Neural crest cell (in vitro differentiated cells): ENCODE data around the gene AANAT. TPM values are rescaled to one million over a fixed set of nuclear protein-coding genes. Genes with fewer than 3 reads are reported as not detected.

ENCODE experiments used
- DNase-seq: peaks from one replicate; pipeline ENCODE4 v3.0.0; 2021; ENCODE audit warnings: low read depth, mixed read lengths, low spot score
- H3K27ac Mint-ChIP-seq: one replicate; pipeline ENCODE4 v1.8.0; 2021; ENCODE audit warnings: mild to moderate bottlenecking, mixed read lengths; ENCODE audit not compliant: unreplicated experiment
- H3K27me3 Mint-ChIP-seq: 2 replicates; pipeline ENCODE4 v1.8.0; 2021; ENCODE audit warnings: low read depth, mild to moderate bottlenecking, mixed read lengths
- H3K36me3 Mint-ChIP-seq: 2 replicates; pipeline ENCODE4 v1.8.0; 2021; ENCODE audit warnings: low read depth, mild to moderate bottlenecking, mixed read lengths
- H3K4me1 Mint-ChIP-seq: 2 replicates; pipeline ENCODE4 v1.8.0; 2021; ENCODE audit warnings: mixed read lengths
- H3K4me3 Mint-ChIP-seq: one replicate; pipeline ENCODE4 v1.8.0; 2021; ENCODE audit warnings: mild to moderate bottlenecking, mixed read lengths
- H3K9me3 Mint-ChIP-seq: 2 replicates; pipeline ENCODE4 v1.8.0; 2021; ENCODE audit warnings: mixed read lengths
- total RNA-seq: library from RNA; stranded (reverse); gene quantifications from 2 replicates; pipeline ENCODE4 v1.2.1, GENCODE V29; 2021
- TF ChIP-seq, protein P1 (sequence below): fragments of 200-600 bp; sonication (generic); conservative IDR thresholded peaks from 2 replicates; pipeline ENCODE4 v1.5.0; 2021; ENCODE audit warnings: antibody characterized with exemption, mild to moderate bottlenecking

The AANAT gene
- total RNA-seq, 1 donor from 2014 or later: not detected

DNA sequence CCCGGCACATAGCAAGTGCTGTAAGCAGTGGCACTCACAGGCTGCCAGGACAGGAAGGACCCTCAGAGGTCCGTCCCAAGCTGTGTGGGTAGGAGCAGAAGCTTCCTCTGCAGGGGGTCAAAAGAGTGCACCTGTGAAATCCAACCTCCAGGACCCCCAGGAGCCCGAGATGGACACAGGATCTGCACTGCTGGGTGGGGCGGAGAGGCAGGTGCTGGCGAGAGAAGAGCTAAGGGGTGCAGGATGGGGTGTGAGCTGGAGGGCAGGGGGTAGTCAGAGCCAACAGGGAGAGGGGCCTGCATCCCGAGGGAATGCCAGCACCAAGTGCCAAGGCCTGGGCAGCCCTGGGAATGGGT, 650 bp upstream of the AANAT start:
- TF ChIP-seq, protein P1, sequence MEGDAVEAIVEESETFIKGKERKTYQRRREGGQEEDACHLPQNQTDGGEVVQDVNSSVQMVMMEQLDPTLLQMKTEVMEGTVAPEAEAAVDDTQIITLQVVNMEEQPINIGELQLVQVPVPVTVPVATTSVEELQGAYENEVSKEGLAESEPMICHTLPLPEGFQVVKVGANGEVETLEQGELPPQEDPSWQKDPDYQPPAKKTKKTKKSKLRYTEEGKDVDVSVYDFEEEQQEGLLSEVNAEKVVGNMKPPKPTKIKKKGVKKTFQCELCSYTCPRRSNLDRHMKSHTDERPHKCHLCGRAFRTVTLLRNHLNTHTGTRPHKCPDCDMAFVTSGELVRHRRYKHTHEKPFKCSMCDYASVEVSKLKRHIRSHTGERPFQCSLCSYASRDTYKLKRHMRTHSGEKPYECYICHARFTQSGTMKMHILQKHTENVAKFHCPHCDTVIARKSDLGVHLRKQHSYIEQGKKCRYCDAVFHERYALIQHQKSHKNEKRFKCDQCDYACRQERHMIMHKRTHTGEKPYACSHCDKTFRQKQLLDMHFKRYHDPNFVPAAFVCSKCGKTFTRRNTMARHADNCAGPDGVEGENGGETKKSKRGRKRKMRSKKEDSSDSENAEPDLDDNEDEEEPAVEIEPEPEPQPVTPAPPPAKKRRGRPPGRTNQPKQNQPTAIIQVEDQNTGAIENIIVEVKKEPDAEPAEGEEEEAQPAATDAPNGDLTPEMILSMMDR: no peak
- no peak overlapping the region for H3K27ac Mint-ChIP-seq
- H3K27me3 Mint-ChIP-seq: no peaks in the 10 kb centered on the region
- no peaks in the 10 kb centered on the region for H3K9me3 Mint-ChIP-seq
- H3K4me3 Mint-ChIP-seq: no peak overlapping the region
- no peak for DNase-seq
- no peaks in the 10 kb centered on the region for H3K36me3 Mint-ChIP-seq
- H3K4me1 Mint-ChIP-seq: peaks cover 5% of the 10 kb centered on the region

DNA sequence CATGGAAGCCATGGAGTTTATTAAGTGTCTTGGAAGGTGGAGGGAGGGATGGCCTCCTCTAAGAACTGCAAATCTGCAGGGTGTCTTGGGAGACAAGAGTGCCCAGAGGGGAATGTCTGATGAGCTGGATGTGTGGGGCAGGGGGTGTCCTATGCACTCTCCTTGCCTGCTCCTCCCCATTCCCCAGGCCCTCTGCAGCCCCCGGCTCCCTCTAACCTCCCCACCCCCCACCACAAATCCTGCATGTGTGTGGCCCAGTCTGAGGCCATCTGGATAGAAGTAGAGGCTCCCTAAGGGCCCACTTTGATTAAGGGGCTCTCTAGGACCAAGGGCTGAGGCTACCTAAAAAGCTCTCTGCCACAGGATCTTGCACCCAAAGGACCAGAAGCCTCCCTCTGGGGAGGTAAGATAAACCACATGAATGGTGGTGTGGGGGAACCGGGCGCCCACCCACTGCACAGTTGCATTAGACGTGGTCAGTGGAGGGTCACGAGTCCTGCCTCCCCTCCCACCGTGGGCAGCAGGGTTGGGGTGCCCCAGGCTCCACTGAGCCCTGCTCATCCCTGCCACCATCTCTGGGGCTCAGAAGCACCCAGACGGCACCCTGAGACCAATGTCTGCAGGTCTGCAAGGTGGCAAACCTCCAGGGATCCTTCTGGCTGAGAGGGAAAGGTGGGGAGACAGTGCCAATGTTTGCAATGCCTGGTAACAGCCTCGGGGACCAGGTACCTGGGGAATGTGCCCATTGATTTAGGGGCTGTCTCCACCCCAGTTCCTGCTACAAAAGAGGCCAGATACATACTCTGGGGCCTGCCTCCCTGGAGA, 618 bp downstream of the AANAT start:
- H3K4me3 Mint-ChIP-seq: no peak overlapping the region
- H3K27ac Mint-ChIP-seq: no peak overlapping the region
- TF ChIP-seq, protein P1: no peak
- H3K27me3 Mint-ChIP-seq: no peaks in the 10 kb centered on the region
- no peaks in the 10 kb centered on the region for H3K9me3 Mint-ChIP-seq
- DNase-seq: no peak
- H3K36me3 Mint-ChIP-seq: no peaks in the 10 kb centered on the region
- H3K4me1 Mint-ChIP-seq: peaks cover 5% of the 10 kb centered on the region

DNA sequence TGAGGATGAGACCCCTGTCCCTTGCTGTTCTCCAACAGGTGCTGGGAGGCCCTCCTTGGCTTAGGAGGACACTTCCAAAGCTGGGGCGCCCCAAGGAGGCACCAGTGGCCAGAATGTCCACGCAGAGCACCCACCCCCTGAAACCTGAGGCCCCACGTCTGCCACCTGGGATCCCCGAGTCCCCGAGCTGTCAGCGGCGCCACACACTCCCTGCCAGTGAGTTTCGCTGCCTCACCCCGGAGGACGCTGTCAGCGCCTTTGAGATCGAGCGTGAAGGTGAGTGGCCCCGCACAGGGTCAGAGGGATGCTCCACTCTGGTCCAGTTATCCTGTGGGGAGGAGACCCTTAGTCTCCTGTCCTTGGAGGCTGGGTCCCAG, 1.2 kb downstream of the AANAT start:
- TF ChIP-seq, protein P1: no peak
- Mint-ChIP-seq H3K4me1 (peaks cover 5% of the 10 kb centered on the region), H3K4me3 (no peak overlapping the region), H3K27me3 (no peaks in the 10 kb centered on the region), H3K36me3 (no peaks in the 10 kb centered on the region), H3K9me3 (no peaks in the 10 kb centered on the region), H3K27ac (no peak overlapping the region)
- no peak for DNase-seq

DNA sequence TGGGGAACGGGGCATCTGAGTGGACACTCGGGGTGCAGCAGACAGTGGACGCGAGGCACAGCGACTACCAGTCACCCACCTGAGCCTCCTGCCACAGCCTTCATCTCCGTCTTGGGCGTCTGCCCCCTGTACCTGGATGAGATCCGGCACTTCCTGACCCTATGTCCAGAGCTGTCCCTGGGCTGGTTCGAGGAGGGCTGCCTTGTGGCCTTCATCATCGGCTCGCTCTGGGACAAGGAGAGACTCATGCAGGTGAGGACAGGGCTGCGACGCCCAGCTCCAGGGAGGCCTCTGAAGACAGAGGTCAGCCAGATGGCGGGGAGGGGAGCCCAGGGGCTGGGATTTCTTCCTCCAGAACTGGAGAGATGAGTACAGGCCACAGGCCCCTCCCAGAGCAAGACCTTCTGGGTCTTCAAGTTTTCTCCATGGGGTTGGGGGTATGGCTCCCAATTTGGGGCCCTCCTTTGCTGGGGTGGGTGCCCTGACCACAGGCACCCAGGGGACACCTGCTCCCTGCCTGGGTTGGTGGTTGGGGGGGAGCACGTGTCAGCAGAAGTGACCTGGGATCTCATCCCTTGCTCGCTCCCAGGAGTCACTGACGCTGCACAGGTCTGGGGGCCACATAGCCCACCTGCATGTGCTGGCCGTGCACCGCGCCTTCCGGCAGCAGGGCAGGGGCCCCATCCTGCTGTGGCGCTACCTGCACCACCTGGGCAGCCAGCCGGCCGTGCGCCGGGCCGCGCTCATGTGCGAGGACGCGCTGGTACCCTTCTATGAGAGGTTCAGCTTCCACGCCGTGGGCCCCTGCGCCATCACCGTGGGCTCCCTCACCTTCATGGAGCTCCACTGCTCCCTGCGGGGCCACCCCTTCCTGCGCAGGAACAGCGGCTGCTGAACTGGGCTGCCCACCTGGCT, 1.9 kb downstream of the AANAT start:
- no peak for DNase-seq
- TF ChIP-seq, protein P1: no peak
- Mint-ChIP-seq H3K27me3 (no peaks in the 10 kb centered on the region), H3K9me3 (no peaks in the 10 kb centered on the region), H3K27ac (no peak overlapping the region), H3K4me1 (peaks cover 5% of the 10 kb centered on the region), H3K36me3 (no peaks in the 10 kb centered on the region), H3K4me3 (no peak overlapping the region)

DNA sequence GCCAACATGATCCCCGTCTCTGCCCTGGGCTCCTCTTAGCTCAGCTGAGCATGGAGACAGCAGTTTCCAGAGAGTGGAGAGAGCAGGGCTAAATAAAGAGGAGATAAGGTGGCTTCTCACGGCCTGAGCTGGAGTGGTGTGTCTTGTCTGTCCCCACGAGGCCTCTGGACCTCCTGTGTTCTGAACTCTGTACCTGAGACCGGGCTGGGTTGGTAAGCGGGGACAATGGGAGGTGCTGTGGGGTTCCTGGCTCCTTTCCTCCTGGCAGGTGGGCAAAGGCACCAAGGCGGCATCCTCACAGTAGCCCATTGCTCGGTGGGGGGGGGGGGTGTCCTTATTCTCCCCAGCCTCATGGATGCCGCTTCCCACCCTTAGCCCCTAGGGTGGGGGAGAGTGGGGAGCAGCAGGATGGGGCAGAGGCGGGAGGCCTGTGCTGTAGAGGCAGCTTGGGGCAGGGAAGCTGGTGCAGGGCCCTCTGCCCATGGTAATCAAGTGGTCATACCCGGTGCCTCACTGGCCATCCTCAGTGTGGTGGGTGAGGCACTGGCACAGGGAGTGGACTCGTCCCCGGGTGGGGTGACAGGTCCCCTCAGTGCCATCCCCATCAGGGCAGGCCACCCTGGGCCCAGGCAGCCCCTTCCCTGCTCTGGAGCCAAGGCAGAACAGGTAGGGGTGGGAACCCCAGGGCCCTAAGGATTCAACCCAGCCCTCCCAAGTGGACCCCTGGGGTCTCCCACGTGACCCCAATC, 2.8 kb downstream of the AANAT start:
- Mint-ChIP-seq H3K4me3 (no peak overlapping the region), H3K4me1 (peaks cover 5% of the 10 kb centered on the region), H3K27ac (no peak overlapping the region), H3K27me3 (no peaks in the 10 kb centered on the region), H3K9me3 (no peaks in the 10 kb centered on the region), H3K36me3 (no peaks in the 10 kb centered on the region)
- no peak for DNase-seq
- TF ChIP-seq, protein P1: no peak
